GM15510 (cell line): ENCODE results near the gene WIZ.

ENCODE experiments used
- POLR2A ChIP-seq: IDR thresholded peaks from 3 replicates; pipeline ENCODE4 v1.6.1; 2011; ENCODE audit warnings: borderline replicate concordance; ENCODE audit not compliant: insufficient read length; ENCODE audit errors: extremely low read depth

The WIZ gene

DNA sequence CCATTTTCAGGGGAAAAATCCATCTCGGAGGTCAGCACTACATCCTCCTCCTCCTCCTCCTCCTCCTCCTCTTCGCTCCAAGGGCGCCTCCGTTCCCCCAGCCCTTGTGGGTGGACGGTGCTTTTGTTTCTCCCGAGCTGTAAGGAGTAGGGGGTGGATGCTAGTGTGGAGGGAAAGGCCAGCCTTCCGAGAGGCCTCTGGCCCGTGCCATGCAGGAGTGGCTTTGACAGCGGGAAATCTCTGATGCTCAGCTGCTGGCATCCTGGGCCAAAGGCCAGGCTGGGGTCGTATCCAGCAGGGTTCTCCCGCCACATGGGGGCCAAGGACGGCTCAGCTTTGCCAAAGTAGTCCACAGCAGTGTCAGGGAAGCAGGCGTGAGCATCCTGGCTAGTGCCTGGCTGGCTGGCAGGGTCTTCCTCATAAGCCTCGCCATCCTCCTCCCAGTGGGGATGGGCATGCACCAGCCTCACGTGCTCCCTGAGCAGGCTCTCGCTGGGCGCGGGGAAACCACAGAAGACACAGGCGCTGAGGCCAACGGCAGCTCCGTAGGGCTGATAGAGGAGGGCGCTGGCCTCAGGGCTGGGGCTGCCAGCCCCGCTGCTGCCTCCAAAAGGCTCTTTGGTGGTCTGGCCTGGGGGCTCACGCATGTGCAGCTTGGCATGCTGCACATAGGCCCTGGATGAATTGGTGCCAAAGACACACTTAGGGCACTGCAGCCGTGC is 10.5 kb downstream of the WIZ start:
- TF ChIP-seq POLR2A, result no peak

DNA sequence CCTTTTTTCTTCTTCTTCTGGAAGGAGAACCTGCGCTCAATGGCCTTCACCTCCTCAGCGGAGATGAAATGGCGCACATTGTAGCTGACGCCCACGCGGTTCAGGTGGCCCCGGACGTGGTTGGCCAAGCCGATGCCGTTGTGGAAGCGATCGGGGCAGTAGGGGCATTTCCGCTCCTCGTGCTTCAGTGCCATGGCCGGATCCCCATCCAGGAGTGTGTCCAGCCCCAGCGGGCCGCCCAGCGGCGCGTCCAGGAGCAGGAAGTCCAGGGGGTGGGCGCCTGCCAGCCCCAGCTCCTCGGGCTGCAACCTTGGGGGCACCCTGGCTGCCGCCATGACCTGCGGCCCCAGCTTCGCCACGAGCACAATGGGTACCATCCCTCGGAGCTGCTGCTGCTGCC is 11.2 kb downstream of the WIZ start:
- no peak for TF ChIP-seq POLR2A

- no peak for TF ChIP-seq POLR2A
Observed at GRCh38 chr19:15438124-15438496, 11.6 kb downstream of the WIZ start.

DNA sequence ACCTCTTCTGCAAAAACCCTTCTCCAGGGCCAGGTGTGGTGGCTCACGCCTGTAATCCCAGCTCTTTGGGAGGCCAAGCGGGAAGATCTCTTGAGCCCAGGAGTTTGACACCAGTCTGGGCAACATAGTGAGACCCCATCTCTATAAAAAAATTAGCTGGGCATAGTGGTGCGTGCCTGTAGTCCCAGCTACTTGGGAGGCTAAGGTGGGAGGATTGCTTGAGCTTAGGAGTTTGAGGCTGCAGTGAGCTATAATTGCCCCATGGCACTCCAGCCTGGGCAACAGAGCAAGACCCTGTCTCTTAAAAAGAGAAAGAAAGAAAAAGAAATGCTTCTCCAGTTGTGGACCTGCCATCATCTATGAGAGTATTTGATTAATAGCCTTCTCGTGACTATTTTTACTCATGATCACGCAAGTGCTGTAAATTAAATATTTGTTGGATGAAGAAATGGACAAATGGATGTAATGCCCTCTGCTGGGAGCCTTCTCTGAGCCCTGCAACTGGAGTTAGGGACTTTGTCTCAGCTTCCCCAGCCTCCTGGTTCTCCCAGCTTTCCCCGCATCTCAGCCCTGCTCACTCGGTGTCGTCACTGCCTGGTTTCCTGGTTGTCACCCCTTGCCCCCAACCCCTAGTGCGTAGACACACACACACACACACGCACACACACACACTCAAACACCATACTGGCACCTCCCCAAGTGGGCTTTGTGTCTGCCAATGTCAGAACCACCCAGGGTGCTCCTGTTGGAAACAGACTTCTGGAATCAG is 12.2 kb downstream of the WIZ start:
- no peak for TF ChIP-seq POLR2A

GRCh38 chr19:15436826-15437110 is 13.0 kb downstream of the WIZ start:
- TF ChIP-seq POLR2A, result no peak

DNA sequence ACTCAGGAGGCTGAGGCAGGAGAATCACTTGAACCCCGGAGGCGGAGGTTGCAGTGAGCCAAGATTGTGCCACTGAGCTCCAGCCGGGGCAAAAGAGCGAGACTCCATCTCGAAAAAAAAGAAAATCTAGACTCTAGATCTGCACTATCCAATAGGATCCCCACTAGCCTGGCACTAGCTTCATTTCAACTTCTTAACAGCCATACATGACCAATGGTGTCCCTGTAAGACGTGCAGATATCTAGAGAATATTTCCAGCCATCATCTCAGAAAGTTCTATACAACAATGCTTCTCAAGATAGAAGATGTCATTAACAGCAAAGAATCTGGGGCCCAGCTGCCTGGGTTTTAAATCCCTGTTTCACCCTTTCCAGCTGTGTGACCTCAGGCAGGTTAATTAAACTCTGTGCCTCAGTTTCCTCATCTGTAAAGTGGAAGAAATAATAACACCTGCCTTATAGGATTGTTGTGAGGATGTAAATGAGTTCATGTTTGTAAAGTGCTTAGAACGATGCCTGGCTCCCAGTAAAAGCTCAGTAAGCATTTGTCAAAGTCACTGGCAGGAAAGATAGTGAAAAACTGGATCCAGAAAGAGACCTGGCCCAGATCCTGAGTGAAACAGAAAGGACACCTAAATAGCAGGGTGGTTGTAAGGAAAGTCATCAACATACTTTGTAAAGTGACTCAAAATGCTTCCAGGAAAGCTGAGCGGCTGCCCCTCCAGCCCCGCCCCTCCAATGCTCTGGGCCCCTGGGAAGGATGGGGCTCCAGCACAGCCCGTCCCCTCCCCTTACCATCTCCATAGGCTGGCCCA is 13.5 kb downstream of the WIZ start:
- TF ChIP-seq POLR2A, result no peak

- TF ChIP-seq POLR2A, result no peak
Observed at GRCh38 chr19:15433519-15434069, 16.2 kb downstream of the WIZ start.

DNA sequence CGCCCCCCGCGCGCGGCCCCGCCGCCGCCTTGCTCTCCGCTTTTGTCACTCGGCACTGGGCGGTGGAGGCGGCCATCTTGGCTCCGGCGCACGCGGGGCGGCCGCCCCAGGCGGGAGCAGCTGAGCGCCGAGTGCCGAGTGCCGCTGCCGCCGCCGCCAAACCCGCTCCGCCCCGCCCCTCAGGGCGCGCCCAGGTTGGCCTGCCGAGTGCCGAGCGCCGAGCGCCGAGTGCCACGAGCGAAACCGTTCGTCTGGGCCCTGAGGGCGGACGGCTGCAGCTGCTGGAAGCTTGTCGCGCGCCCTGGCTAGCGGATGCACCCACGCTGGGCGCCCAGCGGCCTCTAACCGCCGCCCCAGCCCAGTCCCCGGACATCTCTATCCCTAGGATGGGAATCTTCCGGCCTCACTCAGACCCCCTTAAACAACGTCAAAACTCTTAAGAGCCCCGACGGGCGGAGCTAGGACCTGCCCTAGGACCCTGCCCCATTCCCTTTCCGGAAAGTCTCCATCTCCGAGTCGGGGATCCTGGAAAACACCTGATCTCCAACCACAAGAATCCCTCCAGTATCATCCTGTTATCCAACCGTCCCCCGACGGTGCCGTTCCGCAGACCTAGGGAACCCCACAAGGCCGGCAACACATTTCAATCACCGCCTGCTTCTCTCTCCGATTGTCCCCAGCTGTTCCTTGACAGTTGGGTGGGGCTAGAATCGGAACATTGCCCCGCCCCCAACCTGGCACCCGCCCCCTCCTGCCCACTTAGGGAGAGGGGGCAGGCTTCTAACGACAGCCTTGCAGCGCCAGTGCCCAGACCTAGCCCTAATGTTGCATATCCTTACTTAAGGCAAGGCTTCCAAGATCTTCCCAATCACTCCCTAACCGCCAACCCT is 16.9 kb downstream of the WIZ start:
- peak; percentile 68 for TF ChIP-seq POLR2A

- no peak for TF ChIP-seq POLR2A
Observed at GRCh38 chr19:15432018-15432494, 17.7 kb downstream of the WIZ start.

DNA sequence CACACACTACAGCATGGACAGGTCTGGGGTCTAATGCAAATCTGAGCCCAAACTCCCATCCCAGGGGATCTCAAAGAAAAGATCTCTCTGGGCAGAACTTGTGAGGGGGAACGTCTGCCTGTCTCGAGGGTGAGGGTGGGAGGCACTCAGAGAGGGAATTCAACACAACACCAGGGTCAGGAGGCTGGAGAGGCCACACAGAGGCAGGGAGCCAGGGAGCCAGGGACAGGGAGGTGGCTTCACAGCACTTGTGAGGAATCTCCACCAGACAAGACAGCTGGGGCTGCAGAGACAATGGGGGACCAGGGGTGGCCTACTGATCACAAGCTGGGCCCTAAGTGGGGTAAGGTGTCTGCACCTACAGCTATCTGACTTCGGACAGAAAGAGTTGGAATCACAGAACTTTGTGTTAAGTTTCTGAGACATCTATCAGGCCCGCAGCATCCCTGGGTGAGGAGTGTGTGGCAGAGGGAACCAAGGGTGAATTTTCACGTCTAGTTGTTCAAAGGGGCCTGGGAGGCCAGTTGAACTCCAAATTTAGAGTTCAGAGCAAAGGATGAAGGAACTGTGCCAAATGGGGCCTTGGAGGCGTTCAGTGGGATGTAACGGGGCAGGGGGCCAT is 18.2 kb downstream of the WIZ start:
- no peak for TF ChIP-seq POLR2A

DNA sequence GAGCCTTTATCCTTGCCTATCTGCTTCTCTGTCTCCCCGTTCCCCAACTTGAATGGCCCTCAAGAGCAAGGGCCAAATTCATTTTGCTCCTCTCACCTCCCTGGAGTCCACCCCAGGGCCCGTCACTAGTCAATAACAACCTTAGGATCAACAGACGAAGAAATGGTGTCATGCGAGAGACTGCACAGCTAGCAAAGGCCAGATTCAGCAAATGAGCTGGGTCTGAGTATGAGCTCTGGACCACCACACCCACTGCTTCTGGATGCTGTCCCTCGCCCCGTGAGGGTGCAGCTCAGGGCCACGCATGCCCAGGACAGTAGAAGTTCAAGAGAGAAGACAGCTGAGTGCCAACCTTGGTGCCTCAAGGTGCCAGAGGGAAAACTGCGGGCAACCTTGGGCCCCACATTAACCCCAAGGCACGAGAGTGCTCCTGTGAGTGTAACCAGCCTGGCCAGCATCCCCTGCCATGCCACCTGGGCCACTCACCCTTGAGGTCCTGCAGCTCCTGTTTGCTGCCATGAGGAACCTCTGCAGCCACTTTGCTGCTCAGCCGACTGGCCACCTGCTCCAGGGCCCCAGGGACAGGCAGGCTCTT is 19.1 kb downstream of the WIZ start:
- TF ChIP-seq POLR2A, result no peak

GRCh38 chr19:15429825-15430467 is 19.8 kb downstream of the WIZ start:
- TF ChIP-seq POLR2A, result no peak

- no peak for TF ChIP-seq POLR2A
Observed at GRCh38 chr19:15428956-15429824, 20.6 kb downstream of the WIZ start.

DNA sequence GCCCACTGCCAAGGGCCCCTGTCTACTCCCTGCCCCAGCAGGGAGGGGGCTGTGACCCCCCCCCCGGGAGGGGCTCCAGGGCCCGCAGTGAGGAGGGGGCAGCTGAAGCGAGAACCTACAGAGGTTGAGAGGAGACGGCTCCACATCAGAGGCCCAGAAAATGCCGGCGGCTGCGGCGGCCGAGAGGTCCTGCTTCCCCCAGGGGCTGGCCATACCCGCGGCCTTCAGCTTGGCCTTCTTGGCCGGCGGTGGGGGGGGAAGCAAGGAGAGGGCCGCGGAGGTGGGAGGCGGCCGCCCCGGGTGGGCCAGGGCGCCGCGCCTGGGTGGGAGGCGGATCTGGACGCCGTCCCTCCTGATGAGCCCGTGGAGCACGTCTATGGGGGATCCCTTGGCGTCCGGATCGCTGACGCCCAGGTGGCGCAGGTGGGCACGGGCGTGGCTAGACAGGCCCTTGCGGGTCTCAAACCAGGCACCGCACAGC is 21.7 kb downstream of the WIZ start:
- TF ChIP-seq POLR2A, result no peak
